ENCODE measurements around the gene MGAT5. TPM values are rescaled to one million over a fixed set of nuclear protein-coding genes. Genes with fewer than 3 reads are reported as not detected.

Gene MGAT5
- total RNA-seq, 3 donors from 2014 or later (not counting 1 experiment from before 2014, with no cell fraction given), result 39.7 to 58.2 (median 57.0) TPM

DNA sequence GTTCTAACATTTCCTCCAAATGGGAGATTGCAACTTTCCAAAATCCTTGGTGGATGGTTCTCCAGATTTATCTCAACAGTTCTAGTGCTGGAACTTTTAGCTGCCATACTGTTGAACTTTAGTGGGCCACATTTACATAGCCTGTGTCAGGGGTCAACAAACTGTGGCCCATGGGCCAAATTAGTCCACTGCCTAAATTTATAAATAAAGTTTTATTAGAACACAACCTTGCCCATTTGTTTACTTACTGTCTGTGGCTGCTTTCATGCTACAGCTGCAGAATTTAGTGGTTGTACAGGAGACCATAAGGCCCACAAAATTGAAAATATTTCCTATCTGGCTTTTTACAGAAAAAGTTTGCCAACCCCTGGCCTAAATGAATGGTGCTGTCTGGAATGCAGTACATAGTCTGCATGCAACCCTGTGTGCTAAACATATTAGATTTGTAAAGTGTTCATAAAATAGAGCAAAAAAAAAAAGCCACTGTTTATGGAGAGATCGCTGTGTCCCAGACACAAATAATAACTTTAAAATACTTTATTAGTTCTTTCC is 30.3 kb downstream of the MGAT5 start:
- Histone ChIP-seq H3K36me3 (ENCODE audit: control insufficient read depth, insufficient read depth, low read length) (no peaks in the 10 kb centered on the region), H3K4me1 (ENCODE audit: control insufficient read depth, insufficient read depth, low read length) (peaks cover 38% of the 10 kb centered on the region), H3K9me3 (ENCODE audit: control insufficient read depth, insufficient read depth, low read length) (no peaks in the 10 kb centered on the region), H3K27ac (ENCODE audit: low read length) (no peak overlapping the region), H3K4me3 (ENCODE audit: low read length) (no peak overlapping the region), H3K27me3 (ENCODE audit: control insufficient read depth, insufficient read depth, low read length) (peaks cover 18% of the 10 kb centered on the region)
- Mint-ChIP-seq H3K9me3 (no peaks in the 10 kb centered on the region), H3K4me3 (no peak overlapping the region), H3K27ac (no peak overlapping the region), H3K36me3 (peaks cover 17% of the 10 kb centered on the region), H3K27me3 (ENCODE audit: low read depth in 2 of 2) (peaks cover 44 to 51% of the 10 kb centered on the region in 2 donors), H3K4me1 (peaks cover 25 to 41% of the 10 kb centered on the region in 2 donors)
- intact Hi-C loops (cut with micrococcal nuclease), result no loop called here
- DNase-seq (no peak), ATAC-seq (no peak)
- TF ChIP-seq, protein P1, sequence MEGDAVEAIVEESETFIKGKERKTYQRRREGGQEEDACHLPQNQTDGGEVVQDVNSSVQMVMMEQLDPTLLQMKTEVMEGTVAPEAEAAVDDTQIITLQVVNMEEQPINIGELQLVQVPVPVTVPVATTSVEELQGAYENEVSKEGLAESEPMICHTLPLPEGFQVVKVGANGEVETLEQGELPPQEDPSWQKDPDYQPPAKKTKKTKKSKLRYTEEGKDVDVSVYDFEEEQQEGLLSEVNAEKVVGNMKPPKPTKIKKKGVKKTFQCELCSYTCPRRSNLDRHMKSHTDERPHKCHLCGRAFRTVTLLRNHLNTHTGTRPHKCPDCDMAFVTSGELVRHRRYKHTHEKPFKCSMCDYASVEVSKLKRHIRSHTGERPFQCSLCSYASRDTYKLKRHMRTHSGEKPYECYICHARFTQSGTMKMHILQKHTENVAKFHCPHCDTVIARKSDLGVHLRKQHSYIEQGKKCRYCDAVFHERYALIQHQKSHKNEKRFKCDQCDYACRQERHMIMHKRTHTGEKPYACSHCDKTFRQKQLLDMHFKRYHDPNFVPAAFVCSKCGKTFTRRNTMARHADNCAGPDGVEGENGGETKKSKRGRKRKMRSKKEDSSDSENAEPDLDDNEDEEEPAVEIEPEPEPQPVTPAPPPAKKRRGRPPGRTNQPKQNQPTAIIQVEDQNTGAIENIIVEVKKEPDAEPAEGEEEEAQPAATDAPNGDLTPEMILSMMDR (IDR thresholded peaks at IDR 0.05), result no peak
- no CpG with 5 or more reads among the region's 1 CpG for WGBS (ENCODE audit: insufficient coverage)

DNA sequence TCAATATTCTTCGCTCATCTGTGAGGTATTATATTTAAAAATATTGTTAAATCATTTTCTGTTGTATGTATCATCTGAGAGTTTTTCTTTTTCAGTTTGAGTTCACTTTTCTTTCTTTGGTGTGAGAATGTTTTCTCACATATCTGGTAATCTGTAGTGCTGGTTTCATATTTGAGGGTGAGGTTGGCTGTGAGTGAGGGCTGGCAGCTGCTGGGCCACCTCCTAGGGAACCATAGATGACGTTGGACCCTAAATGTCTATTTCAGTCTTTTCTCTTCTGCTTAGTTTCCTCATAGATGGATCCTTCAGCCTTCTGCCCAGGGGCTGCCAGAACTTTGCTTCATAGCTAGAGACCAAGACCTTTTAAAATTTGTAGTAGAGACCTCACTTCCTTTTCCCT is 33.5 kb downstream of the MGAT5 start:
- WGBS (ENCODE audit: insufficient coverage), result 31% methylated on average over 1 of the region's 2 CpGs
- Histone ChIP-seq H3K4me1 (ENCODE audit: control insufficient read depth, insufficient read depth, low read length) (peaks cover 47% of the 10 kb centered on the region), H3K4me3 (ENCODE audit: low read length) (no peak overlapping the region), H3K9me3 (ENCODE audit: control insufficient read depth, insufficient read depth, low read length) (no peaks in the 10 kb centered on the region), H3K27me3 (ENCODE audit: control insufficient read depth, insufficient read depth, low read length) (peaks cover 17% of the 10 kb centered on the region), H3K27ac (ENCODE audit: low read length) (no peak overlapping the region), H3K36me3 (ENCODE audit: control insufficient read depth, insufficient read depth, low read length) (no peaks in the 10 kb centered on the region)
- peaks cover 19 to 39% of the 10 kb centered on the region in 2 donors for H3K27me3 Mint-ChIP-seq (ENCODE audit: low read depth in 2 of 2)
- H3K36me3 Mint-ChIP-seq, result peaks cover 7% of the 10 kb centered on the region
- DNase-seq, result no peak
- H3K9me3 Mint-ChIP-seq, result no peaks in the 10 kb centered on the region
- H3K4me1 Mint-ChIP-seq, result peaks cover 16 to 27% of the 10 kb centered on the region in 2 donors
- H3K27ac Mint-ChIP-seq, result no peak overlapping the region
- intact Hi-C loops (cut with micrococcal nuclease), result loop anchor here (5.0 kb wide), 1 partner anchor 40 kb away; no protein-coding TSS in a partner anchor
- H3K4me3 Mint-ChIP-seq, result no peak overlapping the region
- TF ChIP-seq, protein P1 (IDR thresholded peaks at IDR 0.05), result no peak
- no peak for ATAC-seq

DNA sequence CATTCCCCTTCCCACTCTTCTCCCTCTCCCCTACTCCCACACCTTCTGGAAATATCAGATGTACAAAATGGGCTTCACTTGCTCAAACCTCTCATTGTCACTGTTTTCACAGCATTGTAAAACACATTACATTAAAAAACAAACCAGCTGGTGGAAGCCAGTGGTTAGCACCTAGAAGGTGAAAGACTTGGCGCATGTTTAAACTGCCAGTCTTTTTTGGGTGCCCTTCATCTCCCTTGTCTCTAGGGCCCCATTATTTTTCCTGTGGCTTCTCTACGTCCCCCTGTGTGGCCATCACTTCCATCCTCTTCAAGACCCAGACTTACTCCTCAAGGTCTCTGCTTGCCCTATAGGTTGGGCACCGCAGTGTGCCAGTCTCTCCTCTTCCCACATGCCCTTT is 34.9 kb downstream of the MGAT5 start:
- H3K4me1 ChIP-seq (ENCODE audit: control insufficient read depth, insufficient read depth, low read length), result peaks cover 33% of the 10 kb centered on the region
- Mint-ChIP-seq H3K27ac (no peak overlapping the region), H3K27me3 (ENCODE audit: low read depth in 2 of 2) (peaks cover 4 to 36% of the 10 kb centered on the region in 2 donors), H3K36me3 (peaks cover 7% of the 10 kb centered on the region), H3K4me3 (no peak overlapping the region), H3K9me3 (no peaks in the 10 kb centered on the region), H3K4me1 (peaks cover 1 to 15% of the 10 kb centered on the region in 2 donors)
- H3K36me3 ChIP-seq (ENCODE audit: control insufficient read depth, insufficient read depth, low read length), result no peaks in the 10 kb centered on the region
- 29% methylated on average over 3 of the region's 3 CpGs for WGBS (ENCODE audit: insufficient coverage)
- H3K27me3 ChIP-seq (ENCODE audit: control insufficient read depth, insufficient read depth, low read length), result peaks cover 15% of the 10 kb centered on the region
- TF ChIP-seq, protein P1 (IDR thresholded peaks at IDR 0.05), result no peak
- no peak overlapping the region for H3K4me3 ChIP-seq (ENCODE audit: low read length)
- DNase-seq (peak; percentile 37 to 49), ATAC-seq (peak; percentile 76 to 92 (median 87))
- H3K9me3 ChIP-seq (ENCODE audit: control insufficient read depth, insufficient read depth, low read length), result no peaks in the 10 kb centered on the region
- H3K27ac ChIP-seq (ENCODE audit: low read length), result peak overlapping the region; percentile 14
- intact Hi-C loops (cut with micrococcal nuclease), result loop anchor here (1.0 to 5.0 kb wide), 2 partner anchors 31 to 42 kb away; no protein-coding TSS in a partner anchor
